T-cell (primary cell): ENCODE results near the gene KIF26A. TPM values are rescaled to one million over a fixed set of nuclear protein-coding genes. Genes with fewer than 3 reads are reported as not detected.
A peak's percentile ranks its signal among the peaks of the same experiment; 100 is the strongest.

Experiments used
- ATAC-seq, 4 experiments: fragments of 200-7000 bp in 3 of 4; fragments of 150-1000 bp in 1 of 4; cut with Tn5 transposase; replicated peaks in 1 of 4; 1 replicate in 3 of 4; 2 replicates in 1 of 4; pipeline ENCODE4 v1.10.0; 2021; ENCODE audit warnings: moderate library complexity in 3 of 4, mild to moderate bottlenecking in 2 of 4, moderate number of reproducible peaks in 1 of 4
- CTCF ChIA-PET, 2 donors: fragments of 300-600 bp; sonication (Branson Sonifier 250); formaldehyde crosslinking; loops; one replicate each; lab custom pipeline; 2022; ENCODE audit warnings: antibody characterized with exemption in 2 of 2; lab: Charles Lee
- POLR2A ChIA-PET, 2 donors: fragments of 300-600 bp; sonication (Branson Sonifier 250); formaldehyde crosslinking; loops; one replicate each; lab custom pipeline; 2022; ENCODE audit warnings: antibody characterized with exemption in 2 of 2; lab: Charles Lee
- DNase-seq, 35 experiments: peaks; one replicate each; pipeline versions ENCODE4 v3.0.0 to v3.0.0-alpha.2; 2013 to 2023
- H3K27ac ChIP-seq: one replicate; pipeline ENCODE4 v1.5.1; 2013; ENCODE audit warnings: low read length
- H3K27me3 ChIP-seq, 2 experiments: replicated peaks in 1 of 2; 1 replicate in 1 of 2; 2 replicates in 1 of 2; pipeline versions ENCODE4 v1.6.1 to v1.7.0; 2013; ENCODE audit warnings: low read length in 1 of 2, mixed read lengths in 1 of 2; ENCODE audit not compliant: control insufficient read depth in 2 of 2, insufficient read depth in 2 of 2; ENCODE audit errors: extremely low read depth in 1 of 2
- H3K36me3 ChIP-seq, 2 donors: 1 replicate in 1 of 2; 2 replicates in 1 of 2; pipeline versions ENCODE4 v1.6.1 to v1.7.0; 2013; ENCODE audit warnings: low read length in 1 of 2; ENCODE audit not compliant: control insufficient read depth in 2 of 2, insufficient read depth in 1 of 2; ENCODE audit errors: extremely low read depth in 1 of 2
- H3K4me1 ChIP-seq, 2 experiments: 1 replicate in 1 of 2; 2 replicates in 1 of 2; pipeline versions ENCODE4 v1.6.1 to v1.7.0; 2013; ENCODE audit warnings: low read length in 2 of 2, mixed read lengths in 1 of 2; ENCODE audit not compliant: insufficient read depth in 2 of 2, control insufficient read depth in 1 of 2; ENCODE audit errors: extremely low read depth in 1 of 2
- H3K4me3 ChIP-seq, 2 donors: 1 replicate in 1 of 2; 2 replicates in 1 of 2; pipeline versions ENCODE4 v1.5.1 to v1.7.0; 2013; ENCODE audit warnings: mild to moderate bottlenecking in 2 of 2, low read length in 1 of 2, moderate library complexity in 1 of 2; ENCODE audit not compliant: control insufficient read depth in 1 of 2; ENCODE audit errors: extremely low read depth in 1 of 2
- H3K9me3 ChIP-seq: 2 replicates; pipeline ENCODE4 v1.7.0; 2013
- H3K27ac Mint-ChIP-seq, 2 donors: one replicate each; pipeline ENCODE4 v1.8.0; 2020 to 2021; ENCODE audit warnings: mild to moderate bottlenecking in 2 of 2, mixed read lengths in 2 of 2
- H3K27me3 Mint-ChIP-seq, 2 donors: one replicate each; pipeline ENCODE4 v1.8.0; 2021 to 2022; ENCODE audit warnings: mixed read lengths in 2 of 2
- H3K36me3 Mint-ChIP-seq: one replicate; pipeline ENCODE4 v1.8.0; 2021; ENCODE audit warnings: mixed read lengths
- H3K4me1 Mint-ChIP-seq, 3 donors: one replicate each; pipeline ENCODE4 v1.8.0; 2020 to 2022; ENCODE audit warnings: mixed read lengths in 3 of 3, mild to moderate bottlenecking in 1 of 3
- H3K4me3 Mint-ChIP-seq, 3 donors: one replicate each; pipeline ENCODE4 v1.8.0; 2020 to 2022; ENCODE audit warnings: mild to moderate bottlenecking in 3 of 3, mixed read lengths in 3 of 3, moderate library complexity in 3 of 3
- H3K9me3 Mint-ChIP-seq, 3 donors: one replicate each; pipeline ENCODE4 v1.8.0; 2020 to 2022; ENCODE audit warnings: mixed read lengths in 3 of 3
- WGBS: methylation state at CpG from one replicate; pipeline ENCODE4 v1.1.5; 2013; ENCODE audit warnings: missing lambda C conversion rate; ENCODE audit not compliant: insufficient coverage; 5-methylcytosine and 5-hydroxymethylcytosine counted together
- total RNA-seq, 35 experiments: library from RNA in 6 of 35; stranded (reverse) in 6 of 35; fragments of 120-200 nt in 1 of 35; gene quantifications; one replicate each; pipeline versions ENCODE4 v1.2.1 to v1.2.4 and lab custom pipeline; 2013 to 2026

Gene KIF26A
- total RNA-seq, 5 donors from 2014 or later (not counting 1 experiment from before 2014, with no cell fraction given), result 0.07 to 1.6 (median 0.44) TPM

- no peak for DNase-seq
- Mint-ChIP-seq H3K27me3 (no peaks in the 10 kb centered on the region), H3K36me3 (no peaks in the 10 kb centered on the region), H3K4me3 (no peak overlapping the region), H3K4me1 (no peaks in the 10 kb centered on the region), H3K27ac (no peak overlapping the region), H3K9me3 (no peaks in the 10 kb centered on the region)
- Histone ChIP-seq H3K4me3 (no peak overlapping the region), H3K36me3 (no peaks in the 10 kb centered on the region), H3K4me1 (no peaks in the 10 kb centered on the region), H3K27me3 (peaks cover 0 to 13% of the 10 kb centered on the region in 2 experiments), H3K9me3 (no peaks in the 10 kb centered on the region), H3K27ac (no peak overlapping the region)
- POLR2A ChIA-PET, result no interaction called here
- WGBS, result 83% methylated on average over 17 of the region's 18 CpGs
- CTCF ChIA-PET, result no interaction called here
- no peak for ATAC-seq
Measured at GRCh38 chr14:104105822-104106470, 32.4 kb upstream of the KIF26A start.

- H3K27ac Mint-ChIP-seq, result no peak overlapping the region
- H3K27me3 Mint-ChIP-seq, result no peaks in the 10 kb centered on the region
- ATAC-seq (no peak), DNase-seq (peak in 1 of 35 experiments; percentile 3)
- H3K27me3 ChIP-seq, result peaks cover 0 to 13% of the 10 kb centered on the region in 2 experiments
- no peaks in the 10 kb centered on the region for H3K9me3 Mint-ChIP-seq
- no peaks in the 10 kb centered on the region for H3K4me1 Mint-ChIP-seq
- no peak overlapping the region for H3K4me3 ChIP-seq
- ChIA-PET CTCF (no interaction called here), POLR2A (no interaction called here)
- 89% methylated on average over 20 of the region's 20 CpGs for WGBS
- H3K9me3 ChIP-seq, result no peaks in the 10 kb centered on the region
- H3K27ac ChIP-seq, result no peak overlapping the region
- no peaks in the 10 kb centered on the region for H3K36me3 ChIP-seq
- no peak overlapping the region for H3K4me3 Mint-ChIP-seq
- H3K4me1 ChIP-seq, result no peaks in the 10 kb centered on the region
- H3K36me3 Mint-ChIP-seq, result no peaks in the 10 kb centered on the region
Measured at GRCh38 chr14:104106471-104106991, 31.9 kb upstream of the KIF26A start.

GRCh38 chr14:104107101-104107581 lies 31.2 kb upstream of the KIF26A start:
- H3K4me1 ChIP-seq, result no peaks in the 10 kb centered on the region
- peaks cover 0 to 11% of the 10 kb centered on the region in 2 experiments for H3K27me3 ChIP-seq
- H3K36me3 Mint-ChIP-seq, result no peaks in the 10 kb centered on the region
- no peak overlapping the region for H3K4me3 ChIP-seq
- no peaks in the 10 kb centered on the region for H3K4me1 Mint-ChIP-seq
- no peak for ATAC-seq
- no peaks in the 10 kb centered on the region for H3K9me3 Mint-ChIP-seq
- ChIA-PET CTCF (no interaction called here), POLR2A (no interaction called here)
- no peaks in the 10 kb centered on the region for H3K36me3 ChIP-seq
- no peak overlapping the region for H3K27ac ChIP-seq
- WGBS, result 79% methylated on average over 11 of the region's 19 CpGs
- H3K9me3 ChIP-seq, result no peaks in the 10 kb centered on the region
- H3K27me3 Mint-ChIP-seq, result no peaks in the 10 kb centered on the region
- DNase-seq, result peak in 2 of 35 experiments; percentile 2
- H3K4me3 Mint-ChIP-seq, result no peak overlapping the region
- no peak overlapping the region for H3K27ac Mint-ChIP-seq

DNA sequence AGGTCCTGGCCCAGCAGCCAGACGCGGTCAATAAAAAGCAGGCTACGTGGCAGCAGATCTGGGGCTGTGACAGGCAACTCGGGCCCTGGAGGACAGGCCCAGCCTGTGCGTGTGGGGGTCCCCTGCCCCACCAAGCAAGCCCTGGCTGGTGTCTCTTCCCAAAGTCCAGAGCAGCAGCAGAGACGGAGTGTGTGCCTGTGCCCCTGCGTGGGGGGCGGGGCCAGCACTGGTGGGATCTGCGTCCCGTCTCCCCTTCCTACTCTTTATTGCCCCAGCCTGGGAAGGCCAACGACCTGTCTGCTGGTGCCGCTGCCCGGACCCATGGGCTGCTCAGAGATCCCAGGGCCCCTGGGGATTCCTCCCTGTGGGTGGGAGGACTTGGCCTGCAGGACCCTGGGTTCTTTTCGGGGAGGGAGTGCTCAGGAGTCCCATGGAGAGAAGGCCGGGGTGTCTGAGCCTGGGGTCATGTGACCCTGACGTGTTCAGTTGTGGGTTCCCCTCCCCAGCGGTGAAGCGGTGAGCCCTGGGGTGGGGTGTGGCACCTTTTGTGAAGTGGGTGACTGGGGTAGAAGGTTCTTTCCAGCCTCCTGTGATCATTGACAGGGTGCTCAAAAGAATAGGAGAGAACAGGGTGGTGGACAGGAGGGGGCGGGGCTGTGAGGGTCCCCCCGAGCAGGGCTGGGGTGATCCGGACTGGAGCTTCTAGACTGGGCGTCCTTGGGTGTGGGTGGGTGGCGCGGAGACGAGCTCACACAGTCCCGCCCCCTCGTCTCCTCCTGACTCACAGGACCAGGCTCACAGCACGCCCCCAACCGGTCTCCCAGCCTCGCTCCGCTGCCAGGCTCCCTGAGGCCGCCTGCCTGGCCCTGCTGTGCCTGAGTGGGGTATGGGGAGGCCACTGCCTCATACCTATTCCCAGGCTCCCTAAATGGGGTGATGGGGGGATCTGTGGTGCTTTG lies 30.5 kb upstream of the KIF26A start:
- Histone ChIP-seq H3K4me3 (no peak overlapping the region), H3K27ac (no peak overlapping the region), H3K27me3 (peaks cover 0 to 14% of the 10 kb centered on the region in 2 experiments), H3K9me3 (no peaks in the 10 kb centered on the region), H3K4me1 (no peaks in the 10 kb centered on the region), H3K36me3 (no peaks in the 10 kb centered on the region)
- DNase-seq (peak in 2 of 35 experiments; percentile 2 to 4), ATAC-seq (no peak)
- ChIA-PET CTCF (no interaction called here), POLR2A (no interaction called here)
- 65% methylated on average over 19 of the region's 32 CpGs for WGBS
- no peaks in the 10 kb centered on the region for H3K36me3 Mint-ChIP-seq
- H3K27ac Mint-ChIP-seq, result no peak overlapping the region
- H3K4me1 Mint-ChIP-seq, result no peaks in the 10 kb centered on the region
- H3K4me3 Mint-ChIP-seq, result no peak overlapping the region
- H3K9me3 Mint-ChIP-seq, result no peaks in the 10 kb centered on the region
- H3K27me3 Mint-ChIP-seq, result no peaks in the 10 kb centered on the region

- H3K9me3 ChIP-seq, result no peaks in the 10 kb centered on the region
- no peaks in the 10 kb centered on the region for H3K36me3 ChIP-seq
- H3K9me3 Mint-ChIP-seq, result no peaks in the 10 kb centered on the region
- H3K36me3 Mint-ChIP-seq, result no peaks in the 10 kb centered on the region
- CTCF ChIA-PET, result no interaction called here
- H3K4me1 Mint-ChIP-seq, result no peaks in the 10 kb centered on the region
- WGBS, result 68% methylated on average over 18 of the region's 26 CpGs
- no peaks in the 10 kb centered on the region for H3K27me3 Mint-ChIP-seq
- H3K4me3 ChIP-seq, result no peak overlapping the region
- DNase-seq (peak in 2 of 35 experiments; percentile 3), ATAC-seq (no peak)
- peaks cover 0 to 21% of the 10 kb centered on the region in 2 experiments for H3K27me3 ChIP-seq
- no peak overlapping the region for H3K27ac ChIP-seq
- H3K4me3 Mint-ChIP-seq, result no peak overlapping the region
- H3K27ac Mint-ChIP-seq, result no peak overlapping the region
- H3K4me1 ChIP-seq, result no peaks in the 10 kb centered on the region
- POLR2A ChIA-PET, result no interaction called here
Measured at GRCh38 chr14:104108570-104109541, 29.5 kb upstream of the KIF26A start.
